HepG2 (cell line): ENCODE results near the gene SLC44A4. TPM values are rescaled to one million over a fixed set of nuclear protein-coding genes. Genes with fewer than 3 reads are reported as not detected.

Experiments
- BRF2 ChIP-seq: sonication (generic); formaldehyde crosslinking; IDR thresholded peaks from 2 replicates; pipeline ENCODE4 v1.8.1; 2022; ENCODE audit warnings: mild to moderate bottlenecking, missing genetic modification reagents
- CCDC6 ChIP-seq: sonication (generic); formaldehyde crosslinking; IDR thresholded peaks from 2 replicates; pipeline ENCODE4 v1.8.1; 2022; ENCODE audit warnings: mild to moderate bottlenecking, missing genetic modification reagents, moderate library complexity
- FOXM1 ChIP-seq: sonication (generic); formaldehyde crosslinking; IDR thresholded peaks from 2 replicates; pipeline ENCODE4 v1.5.0; 2020; ENCODE audit warnings: missing genetic modification reagents
- GPN1 ChIP-seq: sonication (generic); formaldehyde crosslinking; IDR thresholded peaks from 2 replicates; pipeline ENCODE4 v1.5.1; 2020; ENCODE audit warnings: missing genetic modification reagents, borderline replicate concordance
- MAX ChIP-seq: IDR thresholded peaks from 2 replicates; pipeline ENCODE4 v1.6.1; 2012; ENCODE audit warnings: inconsistent platforms
- POLR2AphosphoS2 ChIP-seq: IDR thresholded peaks from 2 replicates; pipeline ENCODE4 v1.6.1; 2011; ENCODE audit warnings: low read depth, low read length, improper control_type of control experiment
- PRMT3 ChIP-seq: sonication (generic); formaldehyde crosslinking; IDR thresholded peaks from 2 replicates; pipeline ENCODE4 v1.8.1; 2022; ENCODE audit warnings: low read depth, mild to moderate bottlenecking, moderate library complexity, missing genetic modification reagents, borderline replicate concordance
- ZC3H4 ChIP-seq: sonication (generic); formaldehyde crosslinking; IDR thresholded peaks from 2 replicates; pipeline ENCODE4 v1.4.0; 2020; ENCODE audit warnings: missing genetic modification reagents, borderline replicate concordance
- ZNF143 ChIP-seq: sonication (generic); formaldehyde crosslinking; IDR thresholded peaks from 2 replicates; pipeline ENCODE4 v1.4.0; 2020; ENCODE audit warnings: missing genetic modification reagents
- ZNF432 ChIP-seq: sonication (generic); formaldehyde crosslinking; IDR thresholded peaks from 2 replicates; pipeline ENCODE4 v1.5.0; 2020; ENCODE audit warnings: missing genetic modification reagents, mild to moderate bottlenecking, borderline replicate concordance
- ZNF615 ChIP-seq: sonication (generic); formaldehyde crosslinking; IDR thresholded peaks from 2 replicates; pipeline ENCODE4 v1.5.0; 2020; ENCODE audit warnings: mild to moderate bottlenecking, missing genetic modification reagents, borderline replicate concordance
- ZNF766 ChIP-seq: sonication (generic); formaldehyde crosslinking; IDR thresholded peaks from 2 replicates; pipeline ENCODE4 v1.5.0; 2020; ENCODE audit warnings: missing genetic modification reagents, borderline replicate concordance
- polyA plus RNA-seq, 8 experiments: library from polyadenylated mRNA; depleted of rRNA in 3 of 8; stranded (reverse) in 7 of 8; unstranded in 1 of 8; fragments of >200 nt; fragmentation: Illumina TruSeq in 4 of 8; extraction: Trizol in 4 of 8; gene quantifications; 2 replicates each; pipeline versions ENCODE4 v1.2.1 to v1.2.3, GENCODE V29; 2011 to 2016; ENCODE audit warnings: low read depth in 4 of 8, missing spikeins in 1 of 8, mixed read lengths in 1 of 8; ENCODE audit not compliant: insufficient read depth in 1 of 8
- total RNA-seq, 5 experiments: library from RNA; depleted of rRNA; stranded (reverse); fragments of >200 nt; fragmentation: Illumina TruSeq; extraction: Trizol; gene quantifications; 2 replicates each; pipeline ENCODE4 v1.2.3, GENCODE V29; 2016; ENCODE audit warnings: low read depth in 1 of 5
- TF ChIP-seq, protein P1 (sequence below): sonication (generic); formaldehyde crosslinking; IDR thresholded peaks from 2 replicates; pipeline ENCODE4 v1.5.0; 2020; ENCODE audit warnings: missing genetic modification reagents
- TF ChIP-seq, protein P2 (sequence below): sonication (generic); formaldehyde crosslinking; IDR thresholded peaks from 2 replicates; pipeline ENCODE4 v1.5.0; 2020; ENCODE audit warnings: mild to moderate bottlenecking, missing genetic modification reagents, borderline replicate concordance
- TF ChIP-seq, protein P3 (sequence below): sonication (generic); formaldehyde crosslinking; IDR thresholded peaks from 2 replicates; pipeline ENCODE4 v1.5.1; 2020; ENCODE audit warnings: missing genetic modification reagents, mild to moderate bottlenecking, borderline replicate concordance

SLC44A4 gene
- total and polyA plus RNA-seq, 2 of the 13 experiments (the other 11 are each of a cell fraction or from before 2014, with no cell fraction given), result 3.5 to 5.9 TPM

- TF ChIP-seq POLR2AphosphoS2 (peak; percentile 90), ZNF766 (CRISPR knock-in tag) (peak; percentile 84), FOXM1 (peak; percentile 54; the same call in 1 of the 2 replicates), ZC3H4 (CRISPR knock-in tag) (no peak; the same call in 1 of the 2 replicates), ZNF615 (no peak), ZNF143 (peak; percentile 89), BRF2 (CRISPR knock-in tag) (no peak; the same call in 1 of the 2 replicates), GPN1 (CRISPR knock-in tag) (0 out of 2 replicates have a peak, but pooled peaks have one; percentile 87), PRMT3 (CRISPR knock-in tag) (no peak), MAX (peak; percentile 80), ZNF432 (no peak), CCDC6 (CRISPR knock-in tag) (no peak; the same call in 1 of the 2 replicates)
- TF ChIP-seq, protein P1, sequence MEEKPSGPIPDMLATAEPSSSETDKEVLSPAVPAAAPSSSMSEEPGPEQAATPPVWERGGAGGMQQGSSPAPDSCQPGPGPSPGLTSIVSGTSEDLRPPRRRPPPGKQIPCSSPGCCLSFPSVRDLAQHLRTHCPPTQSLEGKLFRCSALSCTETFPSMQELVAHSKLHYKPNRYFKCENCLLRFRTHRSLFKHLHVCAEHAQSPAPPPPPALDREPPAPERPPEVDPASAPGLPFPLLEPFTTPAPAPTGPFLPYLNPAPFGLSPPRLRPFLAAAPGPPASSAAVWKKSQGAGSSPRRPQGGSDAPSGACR (CRISPR knock-in tag), result peak; percentile 40; the same call in 1 of the 2 replicates
- TF ChIP-seq, protein P2, sequence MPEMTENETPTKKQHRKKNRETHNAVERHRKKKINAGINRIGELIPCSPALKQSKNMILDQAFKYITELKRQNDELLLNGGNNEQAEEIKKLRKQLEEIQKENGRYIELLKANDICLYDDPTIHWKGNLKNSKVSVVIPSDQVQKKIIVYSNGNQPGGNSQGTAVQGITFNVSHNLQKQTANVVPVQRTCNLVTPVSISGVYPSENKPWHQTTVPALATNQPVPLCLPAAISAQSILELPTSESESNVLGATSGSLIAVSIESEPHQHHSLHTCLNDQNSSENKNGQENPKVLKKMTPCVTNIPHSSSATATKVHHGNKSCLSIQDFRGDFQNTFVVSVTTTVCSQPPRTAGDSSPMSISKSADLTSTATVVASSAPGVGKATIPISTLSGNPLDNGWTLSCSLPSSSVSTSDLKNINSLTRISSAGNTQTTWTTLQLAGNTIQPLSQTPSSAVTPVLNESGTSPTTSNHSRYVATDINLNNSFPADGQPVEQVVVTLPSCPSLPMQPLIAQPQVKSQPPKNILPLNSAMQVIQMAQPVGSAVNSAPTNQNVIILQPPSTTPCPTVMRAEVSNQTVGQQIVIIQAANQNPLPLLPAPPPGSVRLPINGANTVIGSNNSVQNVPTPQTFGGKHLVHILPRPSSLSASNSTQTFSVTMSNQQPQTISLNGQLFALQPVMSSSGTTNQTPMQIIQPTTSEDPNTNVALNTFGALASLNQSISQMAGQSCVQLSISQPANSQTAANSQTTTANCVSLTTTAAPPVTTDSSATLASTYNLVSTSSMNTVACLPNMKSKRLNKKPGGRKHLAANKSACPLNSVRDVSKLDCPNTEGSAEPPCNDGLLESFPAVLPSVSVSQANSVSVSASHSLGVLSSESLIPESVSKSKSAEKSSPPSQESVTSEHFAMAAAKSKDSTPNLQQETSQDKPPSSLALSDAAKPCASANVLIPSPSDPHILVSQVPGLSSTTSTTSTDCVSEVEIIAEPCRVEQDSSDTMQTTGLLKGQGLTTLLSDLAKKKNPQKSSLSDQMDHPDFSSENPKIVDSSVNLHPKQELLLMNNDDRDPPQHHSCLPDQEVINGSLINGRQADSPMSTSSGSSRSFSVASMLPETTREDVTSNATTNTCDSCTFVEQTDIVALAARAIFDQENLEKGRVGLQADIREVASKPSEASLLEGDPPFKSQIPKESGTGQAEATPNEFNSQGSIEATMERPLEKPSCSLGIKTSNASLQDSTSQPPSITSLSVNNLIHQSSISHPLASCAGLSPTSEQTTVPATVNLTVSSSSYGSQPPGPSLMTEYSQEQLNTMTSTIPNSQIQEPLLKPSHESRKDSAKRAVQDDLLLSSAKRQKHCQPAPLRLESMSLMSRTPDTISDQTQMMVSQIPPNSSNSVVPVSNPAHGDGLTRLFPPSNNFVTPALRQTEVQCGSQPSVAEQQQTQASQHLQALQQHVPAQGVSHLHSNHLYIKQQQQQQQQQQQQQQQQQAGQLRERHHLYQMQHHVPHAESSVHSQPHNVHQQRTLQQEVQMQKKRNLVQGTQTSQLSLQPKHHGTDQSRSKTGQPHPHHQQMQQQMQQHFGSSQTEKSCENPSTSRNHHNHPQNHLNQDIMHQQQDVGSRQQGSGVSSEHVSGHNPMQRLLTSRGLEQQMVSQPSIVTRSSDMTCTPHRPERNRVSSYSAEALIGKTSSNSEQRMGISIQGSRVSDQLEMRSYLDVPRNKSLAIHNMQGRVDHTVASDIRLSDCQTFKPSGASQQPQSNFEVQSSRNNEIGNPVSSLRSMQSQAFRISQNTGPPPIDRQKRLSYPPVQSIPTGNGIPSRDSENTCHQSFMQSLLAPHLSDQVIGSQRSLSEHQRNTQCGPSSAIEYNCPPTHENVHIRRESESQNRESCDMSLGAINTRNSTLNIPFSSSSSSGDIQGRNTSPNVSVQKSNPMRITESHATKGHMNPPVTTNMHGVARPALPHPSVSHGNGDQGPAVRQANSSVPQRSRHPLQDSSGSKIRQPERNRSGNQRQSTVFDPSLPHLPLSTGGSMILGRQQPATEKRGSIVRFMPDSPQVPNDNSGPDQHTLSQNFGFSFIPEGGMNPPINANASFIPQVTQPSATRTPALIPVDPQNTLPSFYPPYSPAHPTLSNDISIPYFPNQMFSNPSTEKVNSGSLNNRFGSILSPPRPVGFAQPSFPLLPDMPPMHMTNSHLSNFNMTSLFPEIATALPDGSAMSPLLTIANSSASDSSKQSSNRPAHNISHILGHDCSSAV (CRISPR knock-in tag), result no peak
- TF ChIP-seq, protein P3, sequence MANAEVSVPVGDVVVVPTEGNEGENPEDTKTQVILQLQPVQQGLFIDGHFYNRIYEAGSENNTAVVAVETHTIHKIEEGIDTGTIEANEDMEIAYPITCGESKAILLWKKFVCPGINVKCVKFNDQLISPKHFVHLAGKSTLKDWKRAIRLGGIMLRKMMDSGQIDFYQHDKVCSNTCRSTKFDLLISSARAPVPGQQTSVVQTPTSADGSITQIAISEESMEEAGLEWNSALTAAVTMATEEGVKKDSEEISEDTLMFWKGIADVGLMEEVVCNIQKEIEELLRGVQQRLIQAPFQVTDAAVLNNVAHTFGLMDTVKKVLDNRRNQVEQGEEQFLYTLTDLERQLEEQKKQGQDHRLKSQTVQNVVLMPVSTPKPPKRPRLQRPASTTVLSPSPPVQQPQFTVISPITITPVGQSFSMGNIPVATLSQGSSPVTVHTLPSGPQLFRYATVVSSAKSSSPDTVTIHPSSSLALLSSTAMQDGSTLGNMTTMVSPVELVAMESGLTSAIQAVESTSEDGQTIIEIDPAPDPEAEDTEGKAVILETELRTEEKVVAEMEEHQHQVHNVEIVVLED (CRISPR knock-in tag), result peak; percentile 70
Observed at GRCh38 chr6:31834367-31835250, 44.2 kb downstream of the SLC44A4 start (continued).
